NCI-H82 treated with DMSO at 0.1 percent for 48 hours (cell line): ENCODE data around the gene MRPL54.

Experiments
- DNase-seq: peaks from one replicate; lab custom pipeline; 2025; ENCODE audit not compliant: unreplicated experiment; lab: John Stamatoyannopoulos, UW

MRPL54 gene

DNA sequence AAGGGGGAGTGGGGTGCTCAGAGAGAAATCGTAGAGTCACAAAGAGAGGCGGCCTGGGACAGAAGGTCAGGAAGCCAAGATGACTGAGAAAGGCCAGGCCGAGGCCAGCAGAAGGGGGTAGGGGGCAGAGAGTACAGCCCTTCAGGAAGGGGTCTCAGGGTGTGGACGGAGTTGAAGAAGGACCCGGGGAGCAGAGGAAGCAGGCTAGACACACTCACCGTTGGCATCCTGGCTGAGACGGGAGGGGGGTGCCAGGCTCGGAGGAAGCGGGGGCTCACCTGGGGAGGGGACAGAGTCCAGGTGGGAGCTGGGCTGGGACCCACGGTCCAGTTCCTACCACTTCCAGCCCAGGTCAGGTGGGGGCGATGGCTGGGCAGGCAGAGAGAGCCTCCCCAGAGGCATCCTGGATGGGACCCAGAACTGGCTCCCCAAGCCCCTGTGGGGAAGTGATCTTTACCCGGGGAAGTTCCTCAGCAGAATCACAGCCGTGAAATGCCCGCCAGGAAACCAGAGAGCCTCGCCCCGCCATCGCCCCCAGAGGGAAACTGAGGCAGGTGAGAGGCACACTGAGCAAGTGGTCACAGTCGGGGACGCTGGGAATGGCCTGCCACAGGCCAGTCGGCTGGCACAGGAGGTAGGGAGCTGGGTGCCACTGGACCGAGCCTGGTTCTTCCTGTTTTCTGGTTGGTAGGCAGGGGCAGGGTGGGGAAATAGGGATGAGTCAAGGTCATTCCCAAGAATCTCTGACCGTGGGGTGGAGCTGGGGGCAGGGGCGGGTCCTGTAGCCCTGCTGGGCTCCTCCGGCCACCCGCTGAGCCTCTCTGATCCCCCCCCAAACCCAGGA, 22.3 kb downstream of the MRPL54 start:
- DNase-seq: no peak

DNA sequence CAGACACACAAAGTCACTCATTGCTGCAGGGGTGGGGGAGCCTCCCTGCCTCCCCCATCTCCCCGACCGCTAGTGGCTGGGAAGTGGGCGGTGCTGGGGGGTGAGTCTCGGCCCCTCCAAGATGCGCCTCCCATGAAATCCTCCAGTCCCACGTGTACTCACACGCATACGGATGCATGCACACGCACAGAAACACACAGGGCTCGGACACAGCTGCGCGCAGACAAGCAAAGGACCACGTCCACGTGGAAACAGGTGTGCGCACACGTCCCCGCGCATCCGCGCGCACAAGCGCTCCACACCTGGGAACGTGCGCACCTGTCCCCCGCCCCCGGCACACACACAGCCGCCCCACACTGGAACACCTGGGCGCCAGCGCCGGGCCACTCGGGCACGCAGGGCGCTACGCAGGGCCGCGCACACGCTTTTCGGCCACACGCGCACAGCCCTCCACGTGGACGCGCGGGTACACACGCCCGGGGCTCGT, 23.0 kb downstream of the MRPL54 start:
- DNase-seq: no peak

DNA sequence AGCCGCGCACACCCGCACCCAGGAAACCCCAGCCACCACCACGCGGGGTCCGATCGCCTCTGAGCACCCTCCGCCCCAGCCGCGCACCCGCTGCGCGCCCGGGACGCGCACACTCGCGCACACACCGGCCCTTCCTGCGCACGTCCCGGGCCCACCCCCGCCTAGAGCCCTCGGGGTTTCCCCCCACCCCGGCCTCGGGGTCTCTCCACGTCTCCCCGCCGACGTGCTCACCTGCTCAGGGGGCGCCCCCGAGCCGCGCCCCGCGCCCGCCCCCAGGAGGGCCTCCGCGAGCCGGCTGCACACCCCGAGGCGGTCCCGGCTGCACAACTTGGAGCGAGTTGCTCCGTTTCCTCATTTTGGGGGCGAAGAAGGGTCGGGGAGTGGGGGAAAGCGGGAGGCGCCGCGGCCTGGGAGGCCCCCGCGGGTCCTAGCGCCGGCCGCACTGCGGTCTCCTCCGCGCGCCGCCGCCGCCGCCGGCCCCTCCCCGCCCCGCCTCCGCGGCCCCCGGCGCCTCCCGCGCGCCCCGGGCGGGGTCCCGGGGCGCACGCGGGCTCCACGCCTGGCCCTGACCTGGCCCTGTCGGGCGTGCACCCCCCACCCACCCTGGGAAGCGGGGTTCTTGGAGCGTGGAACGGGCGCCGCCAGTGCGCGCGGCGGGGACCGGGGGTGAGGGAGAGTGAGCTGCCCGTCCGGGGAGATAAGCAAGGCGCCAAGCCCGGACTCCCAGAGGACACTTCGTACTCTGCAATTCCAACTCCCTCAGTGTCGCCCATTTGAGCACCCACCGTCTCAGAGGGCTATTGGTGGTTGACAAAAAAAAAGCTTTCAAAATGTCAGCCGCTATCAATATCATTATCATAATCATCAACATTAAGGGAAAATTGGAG, 23.7 kb downstream of the MRPL54 start, which contains the start of gene MATK:
TSS of gene MATK (minus strand) at position 444 of the 887 bp plus-strand sequence. CDS start 1,246 bp downstream, outside the sequence.
- DNase-seq: no peak

DNA sequence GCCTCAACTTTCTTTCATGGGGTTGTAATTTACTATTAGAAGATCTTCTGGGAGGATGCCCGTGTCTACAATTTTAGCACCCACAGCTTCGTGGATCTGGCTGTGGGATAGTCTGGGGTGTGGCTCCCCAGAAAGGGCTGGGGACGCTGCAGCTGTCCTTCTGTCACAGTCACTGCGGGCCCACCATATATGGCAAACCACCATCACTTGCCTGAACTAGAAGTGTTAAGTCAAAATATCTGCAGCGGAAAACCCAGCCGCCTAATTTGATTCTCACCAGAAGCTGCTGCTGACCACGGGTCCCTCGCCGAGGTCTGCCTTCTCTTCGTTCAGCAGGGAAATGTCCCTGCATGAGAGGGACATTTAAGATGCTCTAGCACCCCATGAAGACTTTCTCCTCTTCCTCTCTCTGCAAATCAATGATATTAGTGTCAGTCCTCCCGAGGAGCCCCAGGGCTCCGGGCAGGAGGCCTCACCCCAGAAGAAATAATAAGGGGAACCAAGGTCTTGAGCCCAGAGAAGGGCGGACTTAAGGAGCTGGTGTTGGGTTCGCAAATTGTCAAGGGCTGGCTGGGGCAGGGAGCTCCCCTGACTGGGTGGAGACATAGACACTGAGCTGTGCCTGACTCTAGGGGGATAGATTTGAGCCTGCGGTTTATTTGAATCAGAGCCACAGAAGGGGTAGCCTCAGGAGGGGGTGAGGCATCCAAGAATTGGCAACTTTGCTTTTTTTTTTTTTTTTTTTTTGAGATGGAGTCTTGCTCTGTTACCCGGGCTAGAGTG, 26.7 kb downstream of the MRPL54 start:
- no peak for DNase-seq

DNA sequence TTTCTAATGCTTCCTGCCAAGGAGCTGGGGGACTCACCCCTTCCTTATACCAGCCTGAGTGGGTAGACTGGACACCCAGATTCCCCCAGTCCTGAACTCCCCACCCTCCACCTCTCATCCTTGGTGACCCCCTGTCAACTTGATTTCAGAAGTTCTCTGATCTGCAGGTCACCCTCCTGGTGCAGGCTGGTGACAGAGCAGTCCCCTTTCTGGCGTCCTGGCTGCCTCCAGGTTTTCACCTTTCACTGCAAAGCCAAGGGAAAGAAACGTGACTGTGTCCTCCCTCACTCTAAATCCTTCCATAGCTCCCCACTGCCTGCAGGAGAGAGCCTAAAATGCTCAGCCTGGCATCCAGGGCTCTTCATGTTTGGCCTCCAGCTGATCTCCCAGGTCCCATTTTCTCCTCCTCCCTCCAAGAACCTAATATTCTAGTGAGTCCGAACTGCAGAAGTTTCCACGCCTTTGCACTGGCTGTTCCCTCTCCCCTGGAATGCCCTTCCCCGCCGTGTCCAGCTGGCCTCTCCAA, 27.8 kb downstream of the MRPL54 start:
- DNase-seq: no peak

DNA sequence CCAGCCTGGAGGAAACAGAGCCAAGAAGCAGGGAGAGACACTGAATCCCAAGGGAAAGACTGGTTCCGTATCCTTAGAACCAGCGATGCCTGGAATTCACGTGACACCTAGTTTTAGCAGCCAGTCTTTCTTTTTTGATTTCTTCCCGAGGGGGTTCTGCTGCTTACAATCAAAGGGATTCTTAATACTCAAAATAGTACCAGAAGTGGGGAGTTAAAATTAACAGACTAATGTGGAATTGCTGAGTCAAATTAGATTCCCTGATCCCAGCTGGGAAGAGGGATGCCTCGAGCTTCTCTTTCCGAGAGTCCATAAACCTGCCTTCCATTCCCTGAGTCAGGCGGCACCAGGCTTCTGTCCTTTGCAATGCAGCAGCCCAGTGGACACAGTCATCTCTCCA, 28.5 kb downstream of the MRPL54 start:
- DNase-seq: no peak

DNA sequence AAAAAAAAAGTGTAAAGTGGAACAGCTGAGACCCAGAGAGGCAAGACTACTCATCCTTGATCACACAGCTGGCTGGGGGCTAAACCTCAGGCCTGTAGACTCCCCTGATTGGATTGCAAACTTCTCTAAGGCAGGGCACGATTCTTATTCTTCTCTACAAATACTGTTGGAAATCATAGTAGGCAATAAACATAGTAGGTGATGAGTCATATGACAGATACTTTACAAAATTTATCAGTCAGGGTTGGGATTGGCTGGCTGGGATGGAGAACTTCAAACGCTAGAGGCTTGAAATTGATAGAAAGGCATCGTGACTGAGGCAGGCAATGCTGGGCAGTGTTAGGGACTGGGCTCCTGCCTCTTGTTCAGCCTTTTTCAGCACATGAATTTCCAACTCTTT, 29.6 kb downstream of the MRPL54 start:
- DNase-seq: no peak

DNA sequence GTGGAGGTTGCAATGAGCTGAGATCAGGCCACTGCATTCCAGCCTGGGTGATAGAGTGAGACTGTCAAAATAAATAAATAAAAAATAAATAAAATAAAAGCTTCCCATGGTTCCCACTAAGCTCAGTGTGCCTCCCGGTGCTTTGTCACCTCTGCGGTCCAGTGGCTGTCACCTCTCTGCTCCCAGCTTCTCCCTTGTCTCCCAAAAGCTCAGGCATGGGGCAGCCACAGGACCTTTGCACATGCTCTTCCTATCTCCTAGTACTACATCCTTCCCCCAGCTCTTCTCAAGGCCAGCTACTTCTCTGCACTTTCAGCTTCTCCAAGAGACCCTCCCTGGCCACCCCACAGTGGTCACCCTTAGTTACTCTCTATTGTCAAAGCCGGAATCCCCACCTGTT, 31.3 kb downstream of the MRPL54 start:
- DNase-seq: no peak

DNA sequence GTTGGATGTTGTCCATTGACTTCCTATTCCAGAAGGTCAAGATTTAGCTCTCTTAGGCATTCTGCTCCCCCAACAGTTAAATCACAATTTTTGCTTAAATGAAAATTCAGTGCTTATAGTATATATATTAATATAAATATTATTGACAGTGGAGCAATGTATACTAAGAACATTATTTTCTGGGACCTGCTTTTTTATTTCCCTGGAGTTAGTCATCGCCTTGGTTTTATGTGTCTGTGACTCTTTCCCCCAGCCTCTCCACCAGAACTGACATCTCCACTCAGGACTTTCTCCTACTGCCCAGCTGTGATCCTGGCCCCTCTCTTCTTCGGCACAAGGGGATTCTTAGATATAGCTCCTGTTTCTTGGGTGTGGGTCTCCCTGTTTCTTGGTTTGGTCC, 33.9 kb downstream of the MRPL54 start:
- DNase-seq: no peak

DNA sequence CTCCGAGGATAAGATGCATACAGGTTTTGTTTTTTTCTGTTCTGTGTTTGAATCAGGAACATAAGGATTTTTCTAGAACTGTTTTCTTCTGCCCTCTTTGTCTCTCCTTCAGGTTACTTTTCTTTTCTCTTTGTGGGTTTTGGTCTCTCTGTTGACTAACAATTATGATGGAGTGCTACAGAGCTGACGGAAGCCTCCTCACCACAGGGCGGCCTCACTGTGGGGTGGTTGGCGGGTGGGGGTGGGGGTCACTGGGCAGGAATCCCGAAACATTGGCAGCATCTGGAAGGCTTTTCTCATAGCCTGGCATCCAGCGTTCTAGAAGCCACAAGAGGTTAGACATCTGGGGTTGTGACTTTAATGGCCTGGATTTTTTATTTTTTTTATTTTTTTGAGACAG, 35.7 kb downstream of the MRPL54 start:
- DNase-seq: no peak

DNA sequence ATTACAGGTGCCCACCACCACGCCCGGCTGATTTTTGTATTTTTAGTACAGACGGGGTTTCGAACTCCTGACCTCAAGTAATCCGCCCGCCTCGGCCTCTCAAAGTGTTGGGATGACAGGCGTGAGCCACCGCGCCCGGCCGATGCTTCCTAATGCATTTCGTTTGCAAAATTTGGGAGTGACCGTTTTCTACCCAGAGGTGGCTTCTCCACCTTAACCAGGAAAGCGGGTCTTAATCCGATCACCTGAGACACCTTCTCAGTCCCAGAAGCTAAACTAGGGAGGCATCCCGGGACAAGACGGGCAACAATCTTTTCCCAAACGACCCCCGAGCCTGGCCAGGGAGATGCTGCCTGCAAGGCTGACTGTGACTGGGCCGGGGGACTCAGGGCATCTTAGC, 38.5 kb downstream of the MRPL54 start:
- no peak for DNase-seq

DNA sequence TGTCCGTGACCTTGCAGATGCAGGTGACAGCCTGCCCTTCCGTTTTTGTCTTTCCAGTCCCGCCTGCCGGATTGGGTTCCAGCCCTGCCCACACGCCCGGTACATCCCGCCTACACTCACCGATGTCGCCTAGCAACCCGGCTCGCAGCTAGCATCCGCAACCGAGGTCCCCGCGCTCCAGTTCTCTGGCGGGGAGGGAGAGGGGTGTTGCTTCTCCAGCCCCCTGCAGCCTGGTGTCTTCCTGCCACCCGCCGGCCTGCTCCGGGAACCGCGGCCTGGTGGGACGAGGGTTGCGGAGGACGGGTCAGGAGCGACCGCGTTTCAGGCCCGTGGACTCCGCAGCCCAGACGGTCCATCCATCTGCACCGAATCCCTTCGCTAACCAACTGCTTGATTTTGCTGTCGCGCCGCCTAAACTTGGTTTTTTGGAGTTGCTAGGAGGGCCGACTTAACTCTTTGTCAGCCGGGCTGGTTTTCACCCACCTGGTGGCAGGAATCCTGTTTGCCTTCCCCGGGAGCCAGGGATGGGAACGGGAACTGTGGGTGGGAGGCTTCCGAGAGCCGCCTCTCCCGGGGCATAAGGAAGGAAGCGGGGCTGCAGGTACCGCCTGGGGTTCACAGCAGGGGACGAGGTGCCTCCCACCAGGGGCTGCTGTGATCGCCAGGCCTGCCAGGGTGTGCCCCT, 39.1 kb downstream of the MRPL54 start:
- DNase-seq: no peak

DNA sequence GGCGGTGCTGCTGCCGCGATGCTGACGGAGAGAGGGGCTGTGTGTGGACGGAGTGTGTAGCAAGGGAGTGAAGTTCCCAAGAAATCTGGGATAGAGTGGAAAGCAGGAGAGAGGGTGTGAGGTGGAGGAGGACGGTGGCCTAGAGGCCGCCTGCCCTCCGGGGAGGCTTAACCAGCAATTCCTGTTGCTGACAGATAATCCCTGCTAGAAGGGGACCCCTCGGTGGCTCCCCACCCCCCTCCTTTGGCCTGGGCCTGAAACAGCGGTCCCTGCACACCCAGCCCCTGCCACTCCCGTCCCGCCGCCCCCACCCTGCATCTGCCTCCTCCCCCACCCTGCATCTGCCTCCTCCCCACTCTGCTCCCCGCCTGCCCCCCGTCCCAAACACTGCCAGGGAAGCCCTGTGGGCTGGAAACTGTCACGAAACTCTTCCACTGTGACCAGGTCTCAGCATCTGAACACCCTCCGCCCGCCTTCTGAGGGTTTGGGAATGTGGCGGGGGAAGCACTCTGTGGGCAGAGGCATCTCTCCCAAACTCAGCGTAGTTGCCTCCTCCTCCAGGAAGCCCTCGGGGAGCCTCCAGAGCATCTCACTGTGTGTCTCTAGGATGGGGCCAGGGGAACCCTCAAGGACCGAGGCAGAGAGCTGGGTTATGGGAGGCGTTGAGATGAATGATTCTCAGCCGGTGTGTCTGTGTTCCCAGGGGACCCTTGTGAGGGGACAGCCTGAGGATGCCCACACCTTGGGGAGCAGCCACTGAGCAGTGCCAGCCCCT, 40.8 kb downstream of the MRPL54 start:
- DNase-seq: no peak

DNA sequence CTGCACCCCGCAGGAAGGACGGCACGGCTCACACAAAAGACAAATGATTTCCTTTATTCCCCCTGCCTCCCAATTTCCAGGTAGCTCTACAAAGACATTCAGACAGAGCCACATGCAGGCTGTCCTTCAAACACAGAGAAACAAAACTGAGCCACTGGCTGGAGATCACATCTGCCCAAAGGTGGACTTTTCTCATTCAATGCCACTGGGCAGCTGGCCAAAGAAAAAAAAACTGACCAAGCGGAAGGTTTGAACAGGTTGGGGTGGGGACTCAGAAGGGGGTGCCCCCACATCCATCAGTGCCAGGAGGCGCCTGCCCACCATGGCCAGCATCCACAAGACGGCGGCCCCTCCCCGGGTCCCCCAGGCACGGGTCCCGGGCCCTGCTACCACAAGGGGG, 41.5 kb downstream of the MRPL54 start:
- DNase-seq: no peak

DNA sequence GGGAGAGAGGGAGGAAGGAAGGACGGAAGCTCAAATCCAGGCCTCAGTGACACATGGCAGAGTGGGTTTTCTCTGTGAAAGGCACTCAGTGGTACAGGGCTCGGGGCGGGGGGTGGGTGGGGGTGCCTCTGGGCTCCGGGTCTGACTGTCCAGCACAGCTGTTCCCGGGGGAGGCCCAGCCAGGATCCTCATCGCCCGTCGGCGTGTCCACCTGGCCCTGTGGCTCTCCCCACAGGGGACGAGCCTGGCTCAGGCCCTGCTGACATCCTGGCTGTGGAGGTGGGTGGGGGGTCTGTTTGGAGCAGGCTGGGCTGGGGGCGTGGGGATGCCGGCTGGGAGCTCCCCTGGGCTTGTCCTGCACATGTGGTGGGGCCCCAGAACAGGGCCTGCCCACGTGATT, 41.9 kb downstream of the MRPL54 start:
- DNase-seq: no peak

DNA sequence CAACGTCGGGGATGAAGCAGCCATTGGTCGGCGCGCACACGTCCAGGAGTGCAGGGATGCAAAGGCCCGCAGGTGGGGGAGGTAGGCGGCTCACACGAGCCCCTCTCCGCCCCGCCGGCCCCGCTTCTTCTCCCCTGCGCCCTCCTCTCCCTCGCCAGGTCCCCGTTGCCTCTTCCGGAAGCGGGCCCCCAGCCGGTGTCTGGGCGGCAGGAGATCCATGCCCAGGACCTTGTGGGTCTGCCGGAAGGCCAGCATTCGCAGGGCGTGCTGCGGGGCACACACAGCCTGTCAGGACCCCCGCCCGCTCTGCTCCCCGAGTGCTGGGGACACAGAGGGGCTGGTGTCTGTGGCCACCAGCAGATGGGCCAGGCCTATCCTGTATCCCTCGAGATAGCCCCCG, 43.4 kb downstream of the MRPL54 start:
- no peak for DNase-seq

DNA sequence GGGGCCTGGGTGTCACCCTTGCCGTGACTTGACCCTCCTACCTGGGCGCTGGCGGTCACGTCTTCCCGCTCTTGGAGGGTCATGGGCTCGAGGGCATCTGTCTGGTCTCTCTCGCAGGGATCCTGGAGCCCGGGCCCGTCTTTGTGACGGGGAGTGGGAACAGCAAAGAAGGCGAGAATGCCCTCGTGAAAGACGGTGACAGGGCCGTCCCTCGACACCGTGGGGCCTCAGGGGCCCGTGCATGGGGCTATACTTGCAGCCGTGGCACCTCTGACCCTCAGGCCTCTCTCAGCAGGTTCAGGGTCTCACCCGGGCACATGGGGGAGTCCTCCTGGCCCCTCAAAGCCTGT, 44.6 kb downstream of the MRPL54 start:
- no peak for DNase-seq

DNA sequence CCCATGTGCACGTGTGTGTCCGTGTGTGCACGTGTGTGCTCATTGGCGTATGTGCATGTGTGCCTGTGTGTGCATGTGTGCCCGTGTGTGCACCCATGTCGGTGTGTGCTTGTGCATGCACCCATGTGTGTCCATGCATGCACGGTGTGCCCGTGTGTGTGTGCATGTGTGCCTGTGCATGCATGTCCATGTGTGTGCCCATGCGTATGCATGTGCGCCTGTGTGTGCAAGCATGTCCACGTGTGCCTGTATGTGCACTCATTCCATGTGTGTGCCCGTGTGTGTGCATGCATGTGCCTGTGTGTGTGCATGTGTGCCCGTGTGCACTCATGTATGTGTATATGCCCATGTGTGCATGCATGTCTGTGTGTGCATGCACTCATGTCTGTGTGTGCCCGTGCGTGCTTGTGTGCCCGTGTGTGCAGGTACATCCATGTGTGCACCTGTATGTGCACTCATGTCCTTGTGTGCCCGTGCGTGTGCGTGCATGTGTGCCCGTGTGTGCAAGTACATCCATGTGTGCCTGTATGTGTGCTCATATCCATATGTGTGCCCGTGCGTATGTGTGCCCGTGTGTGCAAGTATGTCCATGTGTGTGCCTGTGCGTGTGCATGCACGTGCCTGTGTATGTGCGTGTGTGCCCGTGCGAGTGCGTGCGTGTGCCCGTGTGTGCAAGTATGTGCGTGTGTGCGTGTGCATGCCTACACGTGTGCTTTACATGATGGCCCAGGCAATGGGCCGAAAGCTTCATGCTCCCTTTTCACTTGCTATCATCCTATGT, 45.3 kb downstream of the MRPL54 start:
- no peak for DNase-seq
